Epithelial cell of prostate (primary cell): Measurements from ENCODE around the gene ADAM19.
A peak's percentile ranks its signal among the peaks of the same experiment; 100 is the strongest.

Experiments used
- DNase-seq: peaks from one replicate; pipeline ENCODE4 v3.0.0-alpha.2; 2011; ENCODE audit warnings: low read depth, low spot score
- H3K27ac ChIP-seq: fragments of 450-650 bp; 2 replicates; pipeline ENCODE4 v1.5.1; 2017; ENCODE audit warnings: mild to moderate bottlenecking

The ADAM19 gene

DNA sequence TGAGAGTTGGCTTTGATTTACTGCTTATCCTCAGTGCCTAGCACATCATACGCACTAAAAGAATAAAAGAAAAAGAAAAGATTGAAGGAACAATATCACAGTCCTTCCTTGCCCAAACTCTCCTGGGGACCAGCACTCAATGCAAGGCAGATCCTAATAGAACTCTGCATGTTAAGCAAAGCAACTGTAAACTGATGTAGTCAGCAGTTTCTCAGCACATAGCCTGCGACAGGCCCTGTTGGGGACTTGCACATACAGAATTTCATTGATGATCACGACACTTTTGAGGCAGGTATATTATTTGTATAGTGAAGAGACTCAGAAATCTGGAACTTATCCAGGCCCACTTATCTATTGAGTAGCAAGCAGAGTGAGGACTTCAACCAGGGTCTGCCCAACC is 100.1 kb downstream of the ADAM19 start:
- DNase-seq = no peak
- H3K27ac ChIP-seq = no peak overlapping the region

DNA sequence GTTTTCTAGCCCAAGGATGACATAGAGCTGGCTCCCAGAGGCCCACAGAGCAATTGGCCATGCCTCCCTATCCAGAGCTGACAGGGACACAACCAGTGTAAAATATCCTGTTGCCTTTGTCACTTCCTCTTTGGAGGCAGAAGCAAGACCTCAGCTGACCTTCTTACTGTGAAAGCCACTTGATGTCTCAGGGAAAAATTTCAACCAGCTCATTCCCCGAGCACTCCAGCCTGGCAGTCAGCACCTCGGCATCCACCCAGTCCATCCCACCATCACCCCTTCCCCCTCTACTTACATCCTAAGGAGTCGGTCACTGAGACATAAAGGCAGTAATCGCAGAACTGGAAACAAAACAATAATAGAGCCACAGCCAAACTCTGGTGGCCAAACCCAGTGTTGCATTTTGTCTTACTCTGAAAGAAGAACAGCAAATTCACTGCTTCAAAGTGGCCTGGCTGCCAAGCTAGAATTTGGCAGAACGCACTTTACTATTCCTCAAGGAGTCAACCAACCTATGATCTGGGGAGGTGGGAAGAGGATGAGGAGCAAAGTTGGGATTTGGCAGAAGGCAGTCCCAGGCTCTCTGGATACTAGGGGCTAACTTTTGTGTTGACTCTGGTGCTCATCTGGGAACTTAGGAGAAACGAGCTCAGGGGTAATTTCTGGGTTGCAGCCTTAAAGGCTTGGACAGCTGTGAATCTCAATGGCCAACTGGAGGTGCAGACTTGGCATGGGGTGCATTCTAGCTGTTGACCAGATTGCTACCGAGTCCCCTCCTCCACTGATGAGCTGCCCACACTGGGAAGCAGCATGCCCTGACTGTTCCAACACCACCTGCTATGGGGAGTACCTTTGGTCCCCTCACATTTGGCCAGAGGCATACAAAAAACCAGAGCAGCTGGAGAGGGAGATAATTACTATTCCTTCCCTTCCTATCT is 101.9 kb downstream of the ADAM19 start:
- H3K27ac ChIP-seq = no peak overlapping the region
- no peak for DNase-seq

DNA sequence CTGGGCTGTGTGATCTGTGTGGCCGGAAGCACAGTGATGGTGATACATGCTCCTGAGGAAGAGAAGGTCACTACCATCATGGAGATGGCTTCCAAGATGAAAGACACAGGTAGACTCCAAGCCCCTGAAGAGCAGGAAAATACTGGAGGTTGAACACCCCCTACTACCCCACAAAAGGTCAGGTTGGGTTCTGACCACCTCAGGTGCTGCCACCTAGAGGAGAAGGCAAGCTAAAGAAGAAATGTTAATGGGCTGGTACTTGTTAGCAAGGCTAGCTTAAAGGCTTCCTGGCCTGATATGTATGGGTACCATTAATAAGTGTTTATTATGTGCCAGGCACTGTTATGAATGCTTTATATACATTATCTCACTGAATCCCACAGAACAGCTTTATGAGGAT is 103.9 kb downstream of the ADAM19 start:
- DNase-seq = no peak
- H3K27ac ChIP-seq = no peak overlapping the region

DNA sequence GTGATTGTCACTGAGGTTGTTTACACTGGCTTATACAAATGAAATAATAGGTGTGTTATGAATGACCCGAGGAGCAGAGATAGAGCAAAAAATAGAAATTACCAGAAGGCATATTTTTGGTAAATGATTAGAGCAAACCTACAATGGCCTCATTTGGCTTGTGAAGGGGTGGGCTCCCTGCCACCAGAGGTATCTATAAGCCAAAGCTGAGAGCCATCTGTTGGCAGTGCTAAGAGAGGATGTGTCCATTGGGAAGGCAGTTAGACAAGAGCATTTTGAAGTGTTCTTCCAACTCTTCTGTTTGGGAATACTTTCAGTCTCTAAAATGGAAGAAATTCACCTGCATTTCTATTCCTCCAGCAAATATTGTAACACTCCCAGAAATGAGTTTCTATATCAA is 104.9 kb downstream of the ADAM19 start:
- no peak for DNase-seq
- H3K27ac ChIP-seq = no peak overlapping the region

DNA sequence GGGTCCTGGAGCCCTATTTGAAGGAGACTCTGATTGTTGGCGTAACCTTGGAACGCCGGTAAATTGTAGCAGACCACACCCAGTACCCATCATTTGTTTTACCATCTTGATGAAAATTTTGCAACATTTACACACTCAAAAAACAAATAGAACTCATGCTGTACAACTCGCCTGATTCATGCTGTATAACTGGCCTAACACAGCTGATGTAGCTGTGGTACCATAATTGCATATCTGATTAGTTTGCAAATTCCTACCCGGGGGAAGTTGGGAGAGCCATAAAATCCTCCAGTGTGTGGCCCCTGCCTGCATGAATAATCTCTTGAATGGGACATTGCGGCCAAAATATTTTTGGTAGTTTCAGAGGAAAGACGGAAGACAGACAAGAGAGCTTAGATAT is 105.9 kb downstream of the ADAM19 start:
- no peak overlapping the region for H3K27ac ChIP-seq
- no peak for DNase-seq

DNA sequence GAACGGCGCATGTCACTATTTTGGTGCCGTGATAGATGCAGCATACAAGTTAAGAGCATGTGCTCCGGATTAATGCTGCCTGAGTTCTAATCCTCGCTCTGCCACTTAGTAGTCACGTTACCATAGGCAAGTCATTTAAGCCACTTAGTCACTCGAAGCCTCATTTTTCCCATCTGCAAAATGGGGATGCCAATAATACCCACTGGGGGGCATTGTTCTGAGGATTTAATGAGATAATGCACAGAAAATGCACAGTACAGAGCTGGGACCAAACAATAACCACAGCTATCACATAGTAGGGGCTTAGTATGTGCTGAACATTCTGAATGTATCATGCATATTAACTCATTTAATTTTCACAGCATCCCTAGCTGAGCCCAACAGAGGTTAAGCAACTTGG is 106.5 kb downstream of the ADAM19 start:
- DNase-seq = no peak
- no peak overlapping the region for H3K27ac ChIP-seq

DNA sequence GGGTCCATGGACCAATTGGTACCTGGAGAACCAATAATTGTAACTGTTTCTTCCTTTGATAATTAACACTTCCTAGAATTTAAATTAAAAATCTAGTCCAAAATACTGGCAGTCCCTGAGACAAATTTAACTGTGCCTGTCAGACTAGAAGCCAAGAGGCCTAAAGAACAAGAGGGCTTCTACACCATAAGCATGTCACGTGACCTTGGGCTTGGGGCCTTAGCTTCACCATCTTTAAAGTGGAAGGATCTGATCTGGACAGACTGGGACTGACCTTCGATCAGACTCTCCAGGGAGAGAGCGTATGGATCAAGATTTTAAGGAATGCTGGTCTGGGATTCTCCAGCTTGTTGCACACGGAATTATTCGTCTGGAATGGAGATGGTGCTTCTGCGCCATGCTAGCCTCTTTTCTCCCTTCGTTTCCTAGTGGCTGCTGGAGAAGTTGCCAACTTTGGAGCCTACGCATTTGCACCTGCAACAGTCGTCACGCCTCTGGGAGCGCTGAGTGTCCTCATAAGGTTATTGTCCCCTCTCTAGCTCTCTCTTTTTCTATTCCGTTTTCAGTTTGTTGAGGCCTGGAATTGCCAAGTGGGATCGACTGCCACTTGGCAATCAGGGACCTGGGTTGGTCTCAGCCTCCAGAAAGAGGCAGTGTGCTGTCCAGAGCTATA is 107.1 kb downstream of the ADAM19 start:
- no peak for DNase-seq

DNA sequence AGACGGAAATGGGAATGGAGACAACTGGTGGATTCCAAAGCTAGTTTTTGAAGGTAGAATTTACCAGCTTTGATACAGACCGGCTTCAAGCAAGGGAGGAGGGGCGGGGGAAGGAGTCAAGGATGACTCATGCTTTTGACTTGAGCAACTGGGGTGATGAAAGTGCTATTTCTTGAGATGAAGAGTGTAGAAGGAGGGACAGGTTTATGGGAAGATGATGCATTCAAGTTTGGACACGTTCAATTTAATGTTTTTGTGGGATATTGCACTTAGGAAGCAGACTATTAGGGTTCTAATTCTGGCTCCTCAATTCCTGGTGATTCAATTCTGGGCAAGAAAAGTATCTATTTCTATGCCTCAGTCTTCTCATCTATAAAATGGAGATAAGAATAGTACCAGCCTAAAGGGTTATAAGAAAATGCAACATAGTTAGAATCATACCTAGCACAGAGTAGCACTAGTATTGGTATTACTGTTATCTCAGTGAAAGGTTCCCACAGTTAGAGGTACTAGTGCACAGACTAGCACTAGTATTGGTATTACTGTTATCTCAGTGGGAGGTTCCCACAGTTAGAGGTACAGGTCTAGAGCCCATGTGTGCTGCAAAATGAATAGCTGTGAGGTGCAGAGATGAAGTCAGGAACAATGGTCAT is 110.9 kb downstream of the ADAM19 start:
- H3K27ac ChIP-seq = peak overlapping the region; percentile 95
- DNase-seq = peak; percentile 95

More for the DNA sequence above, 107.1 kb downstream of the ADAM19 start:
- H3K27ac ChIP-seq = no peak overlapping the region

DNA sequence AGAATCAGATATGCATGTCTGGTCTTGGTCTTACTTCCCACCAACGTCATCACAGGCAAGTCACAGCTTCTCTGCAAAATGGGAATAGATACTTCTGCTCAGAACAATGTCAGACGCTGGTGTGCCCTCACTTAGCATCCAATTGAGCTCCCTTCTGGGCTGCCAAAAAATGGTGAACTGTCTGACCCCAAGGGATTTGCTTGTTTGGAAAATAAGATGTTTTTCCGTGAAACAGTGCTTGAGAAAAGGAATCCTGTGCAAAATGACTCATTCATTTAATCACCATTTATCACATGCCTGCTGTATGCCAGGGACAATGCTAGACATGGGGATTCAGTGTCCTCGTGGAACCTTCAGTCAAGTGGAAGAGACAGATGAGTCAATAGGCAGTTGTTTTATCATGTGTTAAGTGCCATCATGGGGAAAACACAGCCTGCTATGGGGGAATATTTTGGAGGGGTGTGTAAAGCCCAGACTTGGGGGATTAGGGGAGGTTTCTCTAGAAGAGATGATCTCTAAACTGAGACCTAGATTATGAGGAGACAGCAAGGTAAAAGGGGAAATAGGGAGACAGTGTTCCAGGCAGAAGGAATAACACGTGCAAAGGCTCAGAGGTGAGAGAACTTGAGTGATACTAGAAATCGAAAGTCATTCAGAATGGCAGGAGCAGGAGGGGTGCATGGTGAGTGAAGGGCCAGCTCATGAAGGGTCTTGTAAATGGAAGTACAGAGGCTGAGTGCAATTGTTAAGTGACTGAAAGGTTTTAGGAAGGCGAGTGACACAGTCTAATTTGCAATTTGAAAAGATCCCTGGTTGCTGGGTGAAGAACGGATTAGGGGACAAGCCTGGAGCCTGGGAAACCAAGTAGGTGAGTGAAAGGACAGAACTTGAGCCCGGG is 111.7 kb downstream of the ADAM19 start:
- peak overlapping the region; percentile 95 for H3K27ac ChIP-seq
- peak; percentile 70 for DNase-seq

DNA sequence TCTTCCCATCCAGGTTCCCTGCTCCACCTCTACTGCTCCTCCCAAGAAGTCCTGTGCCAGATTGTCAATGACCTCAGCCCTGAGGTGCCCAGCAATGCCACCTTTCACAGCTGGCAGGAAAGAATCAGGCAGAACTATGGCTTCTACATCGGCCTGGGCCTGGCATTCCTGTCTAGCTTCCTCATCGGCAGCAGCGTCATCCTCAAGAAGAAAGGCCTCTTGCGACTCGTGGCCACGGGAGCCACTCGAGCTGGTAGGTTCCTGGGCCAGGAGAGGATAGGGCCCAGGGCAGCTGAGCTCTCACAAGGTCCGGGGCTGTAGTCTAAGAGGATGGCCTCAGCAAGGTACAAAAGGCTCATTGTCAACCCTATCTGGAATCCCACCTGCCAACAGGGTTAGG is 112.5 kb downstream of the ADAM19 start:
- peak overlapping the region; percentile 95 for H3K27ac ChIP-seq
- DNase-seq = no peak

DNA sequence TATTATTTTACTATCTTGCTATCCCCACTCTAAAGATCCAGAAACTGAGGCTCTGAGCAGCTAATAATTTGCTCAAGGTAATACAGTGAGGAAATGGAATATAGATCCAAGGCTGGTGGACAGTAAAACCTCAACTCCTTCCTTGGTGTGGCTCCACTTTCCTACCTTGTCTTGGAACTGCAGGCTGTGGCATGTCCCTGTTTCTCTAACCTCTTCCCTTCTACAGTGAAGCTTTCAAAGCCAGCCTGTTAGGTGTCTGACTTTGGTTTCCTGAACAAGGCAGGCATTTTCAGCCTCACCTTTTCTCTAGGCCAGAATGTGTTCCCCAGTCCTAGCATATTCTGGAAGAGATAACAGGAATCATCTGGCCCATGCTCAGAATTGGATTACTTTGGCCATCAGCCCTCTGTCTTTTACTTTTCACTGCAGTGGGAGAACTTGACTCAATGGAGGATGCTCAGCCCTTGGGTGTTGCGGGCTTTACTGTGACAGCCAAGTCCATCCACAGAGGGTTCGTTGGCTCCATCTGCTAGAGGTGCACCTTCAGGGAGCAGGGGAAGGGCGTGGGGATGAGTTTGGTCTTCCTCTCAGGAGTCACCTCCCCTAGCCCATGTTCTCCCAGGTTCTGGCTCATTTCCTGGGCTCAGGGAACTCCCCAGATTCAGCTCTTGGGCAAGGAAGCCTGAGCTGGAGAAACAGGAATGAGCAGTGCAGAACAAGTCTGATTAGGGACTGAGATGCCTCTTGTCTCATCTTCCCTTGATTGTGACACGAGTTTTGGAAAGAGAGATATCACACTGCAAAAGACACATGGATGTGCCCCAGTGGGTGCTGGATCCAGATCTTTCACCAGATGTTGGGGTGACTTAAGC is 114.4 kb downstream of the ADAM19 start:
- DNase-seq = no peak
- peak overlapping the region; percentile 95 for H3K27ac ChIP-seq

DNA sequence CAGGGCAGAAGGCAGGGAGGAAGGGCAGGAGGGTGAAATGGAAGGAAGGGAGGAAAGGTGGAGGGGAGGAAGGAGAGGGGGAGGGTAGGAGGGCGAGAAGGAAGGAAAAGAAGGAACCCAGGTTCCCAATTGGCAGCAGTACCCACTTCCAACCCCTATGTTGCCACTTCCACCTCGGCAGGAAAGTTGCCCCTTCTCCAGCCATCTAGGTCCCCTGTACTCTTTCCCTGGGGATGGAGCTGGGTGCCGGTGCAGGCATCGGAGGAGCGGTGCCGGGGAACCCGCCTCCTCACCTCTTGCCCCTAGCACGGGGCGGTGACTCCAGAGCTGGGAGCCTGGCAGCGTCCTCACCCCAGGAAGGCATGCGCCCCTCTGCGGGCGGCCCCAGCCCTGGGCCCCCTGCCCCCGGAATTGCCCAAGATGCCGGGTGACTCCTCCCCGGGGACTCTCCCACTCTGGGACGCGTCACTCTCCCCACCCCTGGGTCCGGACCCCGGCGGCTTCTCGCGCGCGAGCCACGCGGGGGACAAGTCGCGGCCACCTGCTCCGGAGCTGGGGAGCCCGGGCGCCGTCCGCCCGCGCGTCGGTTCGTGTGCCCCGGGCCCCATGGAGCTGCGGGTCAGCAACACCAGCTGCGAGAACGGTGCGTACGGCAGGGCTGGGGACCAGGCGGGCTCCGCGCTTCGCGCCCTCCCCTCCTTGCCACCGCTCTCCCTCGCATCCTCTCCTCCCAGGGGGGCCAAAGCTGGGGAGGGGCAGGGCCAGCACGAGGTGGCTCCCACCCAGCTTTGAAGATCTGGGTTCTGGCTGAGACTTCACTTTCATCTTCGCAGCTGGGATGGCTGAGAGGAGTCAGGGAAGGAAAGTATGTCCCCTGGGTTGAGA is 115.6 kb downstream of the ADAM19 start, which contains the start of gene NIPAL4:
Gene NIPAL4, plus strand, starts transcription at position 499 of the 885 bp plus-strand sequence. Its CDS starts 108 bp downstream, at position 607.
- no peak for DNase-seq
- H3K27ac ChIP-seq = peak within 1 kb of the TSS; percentile 95

DNA sequence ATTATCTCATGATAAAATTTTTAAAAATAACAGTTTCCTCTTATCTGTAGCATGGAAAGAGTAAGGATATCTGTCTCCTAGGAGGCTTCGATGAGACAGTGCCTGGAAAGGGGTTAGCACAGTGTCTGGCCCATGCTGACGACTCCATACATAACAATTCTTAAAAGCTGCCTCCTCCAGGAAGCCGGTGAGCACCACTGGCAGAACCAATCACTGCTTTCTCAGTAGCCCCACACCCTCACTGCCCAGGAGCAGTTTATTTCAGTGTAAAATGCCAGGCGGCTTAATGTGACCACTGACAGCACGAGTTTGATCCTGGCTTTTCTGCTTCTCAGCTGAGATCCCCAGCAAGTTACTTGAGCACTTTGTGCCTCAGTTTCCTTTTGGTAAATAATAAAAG is 116.7 kb downstream of the ADAM19 start:
- DNase-seq = no peak

DNA sequence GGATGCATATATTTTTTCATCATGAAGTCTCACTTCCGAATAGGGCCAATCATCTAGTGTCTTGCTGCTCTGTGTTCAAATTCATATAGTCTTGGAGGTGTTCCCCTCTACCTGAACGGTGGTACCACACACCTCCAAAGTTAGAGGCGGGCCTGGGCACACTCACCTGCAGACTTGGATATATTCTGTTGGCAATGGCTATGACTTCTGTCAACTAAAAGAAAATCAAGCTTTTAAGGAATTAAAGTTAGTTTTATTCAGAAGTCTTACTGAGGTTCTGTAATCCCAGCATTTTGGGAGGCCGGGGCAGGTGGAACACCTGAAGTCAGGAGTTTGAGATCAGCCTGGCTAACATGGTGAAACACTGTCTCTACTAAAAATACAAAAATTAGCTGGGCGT is 118.2 kb downstream of the ADAM19 start:
- DNase-seq = no peak
- no peak overlapping the region for H3K27ac ChIP-seq

More for the DNA sequence above, 116.7 kb downstream of the ADAM19 start:
- no peak overlapping the region for H3K27ac ChIP-seq

DNA sequence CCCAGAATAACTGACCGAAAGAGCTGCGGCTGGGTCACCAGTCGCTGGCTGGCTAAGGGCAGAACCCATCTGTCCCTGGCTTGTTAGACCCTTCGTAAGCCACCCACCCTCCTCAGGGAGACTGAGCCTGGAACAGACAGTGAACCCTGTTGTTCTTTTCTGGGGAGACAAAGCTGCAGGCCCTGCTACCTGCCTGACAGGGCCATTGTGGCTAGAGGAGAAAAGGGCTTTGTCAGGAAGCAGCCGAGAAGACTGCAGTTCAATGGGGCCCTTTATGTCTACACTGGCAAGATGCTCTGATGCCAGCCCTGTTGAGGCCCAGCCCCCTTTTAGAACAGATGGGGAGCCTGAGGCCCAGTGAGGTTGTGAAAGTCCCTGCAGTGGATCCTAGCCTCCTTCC is 119.3 kb downstream of the ADAM19 start:
- no peak for DNase-seq
- H3K27ac ChIP-seq = no peak overlapping the region

DNA sequence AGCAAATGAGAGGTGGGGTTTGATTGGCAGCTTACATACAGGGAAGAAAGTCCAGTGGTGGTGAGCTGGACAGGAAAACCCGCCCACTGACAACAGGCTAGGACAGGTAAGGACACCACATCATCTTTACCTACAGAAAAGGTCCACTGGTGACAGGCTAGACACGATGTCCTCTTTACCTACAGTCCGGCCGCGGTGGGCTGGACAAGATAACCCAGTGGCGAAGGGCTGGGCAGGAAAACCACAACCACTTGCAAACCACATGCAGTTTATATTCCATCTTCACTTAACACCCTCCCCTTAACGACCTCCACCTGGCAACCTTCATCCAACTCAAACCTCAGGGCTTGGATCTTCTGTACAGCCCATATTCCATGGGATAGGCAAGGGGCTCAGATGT is 120.5 kb downstream of the ADAM19 start:
- H3K27ac ChIP-seq = no peak overlapping the region
- DNase-seq = no peak

DNA sequence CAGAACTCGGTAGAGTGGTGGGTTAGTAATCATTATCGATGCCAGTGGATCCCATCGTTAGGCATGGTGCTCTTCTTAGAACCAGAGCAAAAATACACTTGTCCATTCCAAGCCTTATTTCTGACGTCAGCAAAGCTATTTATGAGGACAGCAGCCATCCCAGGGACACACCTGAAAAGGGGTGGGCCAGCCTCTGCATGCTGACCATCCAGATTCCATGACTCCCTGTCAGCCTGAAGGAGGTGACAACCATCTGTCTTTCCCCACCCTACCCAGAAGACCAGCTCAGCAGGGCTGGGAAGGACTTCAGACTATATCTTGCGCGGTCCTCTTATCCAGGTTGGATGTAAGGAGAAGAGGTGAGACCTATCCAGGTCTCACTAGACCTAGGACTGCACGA is 121.3 kb downstream of the ADAM19 start:
- no peak for DNase-seq

DNA sequence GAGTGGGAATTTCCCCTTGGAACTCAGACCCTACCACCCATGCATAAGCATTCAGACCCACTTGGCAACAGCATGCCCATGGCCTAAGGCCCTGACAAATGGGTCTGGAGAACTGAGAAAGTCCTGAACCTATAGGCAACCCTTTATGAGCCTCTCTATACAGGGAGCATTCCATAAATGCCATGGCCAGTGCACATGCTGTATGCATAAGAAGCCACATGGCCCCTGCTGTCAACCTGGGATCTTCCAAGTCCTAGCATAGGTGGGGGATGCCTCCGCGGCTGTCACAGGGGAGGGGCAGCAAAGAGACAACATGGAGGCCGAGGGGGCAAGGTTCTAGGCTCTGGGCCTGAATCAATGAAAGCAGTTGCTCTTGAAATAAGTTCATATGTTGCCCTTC is 123.8 kb downstream of the ADAM19 start:
- no peak for DNase-seq
- no peak overlapping the region for H3K27ac ChIP-seq

More for the DNA sequence above, 121.3 kb downstream of the ADAM19 start:
- H3K27ac ChIP-seq = no peak overlapping the region
